Liver (tissue), 9 donors: Measurements from ENCODE around the gene PCSK6. TPM values are rescaled to one million over a fixed set of nuclear protein-coding genes. Genes with fewer than 3 reads are reported as not detected.

Experiments
- DNase-seq: peaks from one replicate; pipeline ENCODE4 v3.0.0-alpha.2; 2017; ENCODE audit warnings: low spot score
- H3K27ac ChIP-seq, 2 donors: one replicate each; pipeline ENCODE4 v1.7.0; 2013; ENCODE audit warnings: inconsistent platforms in 2 of 2, low read length in 2 of 2, control low read depth in 1 of 2, low read depth in 1 of 2, mild to moderate bottlenecking in 1 of 2
- H3K27me3 ChIP-seq, 4 donors: one replicate each; pipeline versions ENCODE4 v1.6.1 to v1.7.0; 2013; ENCODE audit warnings: low read length in 3 of 4, inconsistent platforms in 1 of 4, mild to moderate bottlenecking in 1 of 4, moderate library complexity in 1 of 4; ENCODE audit not compliant: control insufficient read depth in 4 of 4, insufficient read depth in 4 of 4
- H3K36me3 ChIP-seq, 4 donors: one replicate each; pipeline versions ENCODE4 v1.6.1 to v1.7.0; 2013; ENCODE audit warnings: low read length in 3 of 4, mild to moderate bottlenecking in 3 of 4, low read depth in 1 of 4, moderate library complexity in 1 of 4; ENCODE audit not compliant: control insufficient read depth in 4 of 4, insufficient read depth in 3 of 4
- H3K4me1 ChIP-seq, 4 donors: one replicate each; pipeline versions ENCODE4 v1.6.1 to v1.7.0; 2013; ENCODE audit warnings: low read length in 3 of 4, mild to moderate bottlenecking in 3 of 4, moderate library complexity in 1 of 4; ENCODE audit not compliant: control insufficient read depth in 4 of 4, insufficient read depth in 4 of 4
- H3K4me3 ChIP-seq, 3 donors: one replicate each; pipeline versions ENCODE4 v1.6.1 to v1.7.0; 2013; ENCODE audit warnings: low read length in 3 of 3, control low read depth in 1 of 3, low read depth in 1 of 3, mild to moderate bottlenecking in 1 of 3
- H3K9ac ChIP-seq, 2 donors: one replicate each; pipeline ENCODE4 v1.7.0; 2013; ENCODE audit warnings: low read length in 2 of 2, mild to moderate bottlenecking in 2 of 2, moderate library complexity in 2 of 2, control low read depth in 1 of 2, low read depth in 1 of 2
- H3K9me3 ChIP-seq, 4 donors: one replicate each; pipeline versions ENCODE4 v1.6.1 to v1.7.0; 2013; ENCODE audit warnings: low read length in 3 of 4; ENCODE audit not compliant: control insufficient read depth in 4 of 4
- ATF3 ChIP-seq: IDR thresholded peaks from 2 replicates; pipeline ENCODE4 v1.6.1; 2016; ENCODE audit warnings: antibody characterized with exemption
- CTCF ChIP-seq: fragments of 150-350 bp; IDR thresholded peaks from 2 replicates; pipeline ENCODE4 v1.5.1; 2017; ENCODE audit warnings: improper control_type of control experiment, low read depth, low read length; ENCODE audit not compliant: missing input control
- EGR1 ChIP-seq, 2 donors: IDR thresholded peaks; 2 replicates each; pipeline ENCODE4 v1.6.1; 2016 to 2018; ENCODE audit warnings: antibody characterized with exemption in 2 of 2, low read depth in 2 of 2
- FOXA1 ChIP-seq: IDR thresholded peaks from 2 replicates; pipeline ENCODE4 v1.6.1; 2016; ENCODE audit warnings: antibody characterized with exemption
- FOXA2 ChIP-seq: IDR thresholded peaks from 2 replicates; pipeline ENCODE4 v1.6.1; 2016; ENCODE audit warnings: antibody characterized with exemption
- GABPA ChIP-seq, 2 donors: IDR thresholded peaks in 1 of 2; conservative IDR thresholded peaks in 1 of 2; 2 replicates each; pipeline ENCODE4 v1.6.1; 2016; ENCODE audit warnings: antibody characterized with exemption in 2 of 2, mild to moderate bottlenecking in 1 of 2, moderate library complexity in 1 of 2
- HNF4A ChIP-seq, 2 donors: conservative IDR thresholded peaks; 2 replicates each; pipeline ENCODE4 v1.6.1; 2016; ENCODE audit warnings: antibody characterized with exemption in 2 of 2, mild to moderate bottlenecking in 2 of 2
- HNF4G ChIP-seq: IDR thresholded peaks from 2 replicates; pipeline ENCODE4 v1.6.1; 2016; ENCODE audit warnings: antibody characterized with exemption
- JUND ChIP-seq, 2 donors: IDR thresholded peaks; 2 replicates each; pipeline ENCODE4 v1.6.1; 2016; ENCODE audit warnings: antibody characterized with exemption in 2 of 2
- MAX ChIP-seq: IDR thresholded peaks from 2 replicates; pipeline ENCODE4 v1.6.1; 2016; ENCODE audit warnings: antibody characterized with exemption
- NR2F2 ChIP-seq: IDR thresholded peaks from 2 replicates; pipeline ENCODE4 v1.6.1; 2016; ENCODE audit warnings: antibody characterized with exemption
- RAD21 ChIP-seq, 2 donors: IDR thresholded peaks; 2 replicates each; pipeline ENCODE4 v1.6.1; 2016; ENCODE audit warnings: antibody characterized with exemption in 2 of 2, mild to moderate bottlenecking in 2 of 2
- REST ChIP-seq: IDR thresholded peaks from 2 replicates; pipeline ENCODE4 v1.6.1; 2016; ENCODE audit warnings: antibody characterized with exemption, mild to moderate bottlenecking
- RXRA ChIP-seq, 2 donors: IDR thresholded peaks; 2 replicates each; pipeline ENCODE4 v1.6.1; 2017 to 2018; ENCODE audit warnings: antibody characterized with exemption in 2 of 2, mild to moderate bottlenecking in 1 of 2
- SP1 ChIP-seq: IDR thresholded peaks from 2 replicates; pipeline ENCODE4 v1.6.1; 2018; ENCODE audit warnings: antibody characterized with exemption, mild to moderate bottlenecking
- TAF1 ChIP-seq: conservative IDR thresholded peaks from 2 replicates; pipeline ENCODE4 v1.6.1; 2016; ENCODE audit warnings: antibody characterized with exemption, mild to moderate bottlenecking
- YY1 ChIP-seq: IDR thresholded peaks from 2 replicates; pipeline ENCODE4 v1.6.1; 2016; ENCODE audit warnings: antibody characterized with exemption, mild to moderate bottlenecking
- ZBTB33 ChIP-seq: IDR thresholded peaks from 2 replicates; pipeline ENCODE4 v1.6.1; 2016; ENCODE audit warnings: antibody characterized with exemption
- WGBS: extraction: QIAGEN DNeasy Blood & Tissue Kit; methylation state at CpG from one replicate; pipeline ENCODE4 v1.1.7; 2013; 5-methylcytosine and 5-hydroxymethylcytosine counted together
- polyA plus RNA-seq, 2 donors: library from polyadenylated mRNA; stranded (reverse) in 1 of 2; unstranded in 1 of 2; fragments of 200-250 nt in 1 of 2; fragments of >200 nt in 1 of 2; fragmentation: Nextera tagmentation in 1 of 2; extraction: Ambion mirVana in 1 of 2; gene quantifications; one replicate each; pipeline versions ENCODE4 v1.2.1 to v1.2.3, GENCODE V29; 2013 to 2015
- total RNA-seq, 2 donors: library from RNA; depleted of rRNA; stranded (reverse); fragments of >200 nt; gene quantifications; one replicate each; pipeline ENCODE4 v1.2.3, GENCODE V29; 2014
- donor health status: healthy.
- donor health status: healthy.
- donor health status: healthy.
- donor health status: healthy.
- donor health status: healthy.

The PCSK6 gene
- total and polyA plus RNA-seq, 4 donors, result 94.8 to 398 (median 168) TPM

GRCh38 chr15:101452572-101452971 is 36.9 kb downstream of the PCSK6 start:
- Histone ChIP-seq H3K9me3 (no peaks in the 10 kb centered on the region), H3K4me3 (no peak overlapping the region), H3K9ac (peak overlapping the region in 1 of 2 donors; percentile 94), H3K27ac (peak overlapping the region; percentile 81 to 91), H3K27me3 (no peaks in the 10 kb centered on the region), H3K4me1 (peaks cover 23 to 87% (median 63%) of the 10 kb centered on the region in 4 donors), H3K36me3 (no peaks in the 10 kb centered on the region)
- TF ChIP-seq ATF3 (no peak), REST (no peak), HNF4G (no peak), JUND (IDR thresholded peaks at IDR 0.05) (no peak), NR2F2 (no peak), RXRA (IDR thresholded peaks at IDR 0.05) (peak in 1 of 2 donors; percentile 46), YY1 (peak; percentile 46), HNF4A (conservative IDR thresholded peaks at IDR 0.05) (peak; percentile 35 to 43)
- DNase-seq, result peak; percentile 68
- WGBS, result 50% methylated on average over 11 of the region's 11 CpGs

GRCh38 chr15:101451846-101452245 is 37.7 kb downstream of the PCSK6 start:
- 53% methylated on average over 3 of the region's 3 CpGs for WGBS
- peaks cover 26 to 94% (median 67%) of the 10 kb centered on the region in 4 donors for H3K4me1 ChIP-seq

More at GRCh38 chr15:101451846-101452245, 37.7 kb downstream of the PCSK6 start:
- TF ChIP-seq TAF1 (no peak), YY1 (no peak), ZBTB33 (no peak), HNF4A (conservative IDR thresholded peaks at IDR 0.05) (no peak), ATF3 (no peak), EGR1 (IDR thresholded peaks at IDR 0.05; ENCODE audit: low read depth in 2 of 2) (no peak), REST (no peak), NR2F2 (no peak), RXRA (IDR thresholded peaks at IDR 0.05) (no peak), RAD21 (IDR thresholded peaks at IDR 0.05) (no peak), SP1 (no peak), CTCF (no peak), GABPA (IDR thresholded peaks at IDR 0.05 in 1 of 2, conservative IDR thresholded peaks at IDR 0.05 in 1 of 2) (no peak), FOXA1 (no peak), JUND (IDR thresholded peaks at IDR 0.05) (no peak), HNF4G (no peak), FOXA2 (no peak), MAX (no peak)
- no peak for DNase-seq
- Histone ChIP-seq H3K36me3 (no peaks in the 10 kb centered on the region), H3K27ac (peak overlapping the region; percentile 81 to 91), H3K27me3 (no peaks in the 10 kb centered on the region), H3K4me3 (no peak overlapping the region), H3K9me3 (no peaks in the 10 kb centered on the region), H3K9ac (peak overlapping the region in 1 of 2 donors; percentile 94)
